Measurements from ENCODE around the gene STX11. TPM values are rescaled to one million over a fixed set of nuclear protein-coding genes. Genes with fewer than 3 reads are reported as not detected.

The STX11 gene
- total and polyA plus RNA-seq, 10 of the 15 experiments (the other 5 are each of a cell fraction or from before 2014, with no cell fraction given), result 0.66 to 38.1 (median 19.8) TPM

- TF ChIP-seq, protein P1, sequence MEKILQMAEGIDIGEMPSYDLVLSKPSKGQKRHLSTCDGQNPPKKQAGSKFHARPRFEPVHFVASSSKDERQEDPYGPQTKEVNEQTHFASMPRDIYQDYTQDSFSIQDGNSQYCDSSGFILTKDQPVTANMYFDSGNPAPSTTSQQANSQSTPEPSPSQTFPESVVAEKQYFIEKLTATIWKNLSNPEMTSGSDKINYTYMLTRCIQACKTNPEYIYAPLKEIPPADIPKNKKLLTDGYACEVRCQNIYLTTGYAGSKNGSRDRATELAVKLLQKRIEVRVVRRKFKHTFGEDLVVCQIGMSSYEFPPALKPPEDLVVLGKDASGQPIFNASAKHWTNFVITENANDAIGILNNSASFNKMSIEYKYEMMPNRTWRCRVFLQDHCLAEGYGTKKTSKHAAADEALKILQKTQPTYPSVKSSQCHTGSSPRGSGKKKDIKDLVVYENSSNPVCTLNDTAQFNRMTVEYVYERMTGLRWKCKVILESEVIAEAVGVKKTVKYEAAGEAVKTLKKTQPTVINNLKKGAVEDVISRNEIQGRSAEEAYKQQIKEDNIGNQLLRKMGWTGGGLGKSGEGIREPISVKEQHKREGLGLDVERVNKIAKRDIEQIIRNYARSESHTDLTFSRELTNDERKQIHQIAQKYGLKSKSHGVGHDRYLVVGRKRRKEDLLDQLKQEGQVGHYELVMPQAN (conservative IDR thresholded peaks at IDR 0.05), result no peak
- TF ChIP-seq TCF12 (IDR thresholded peaks at IDR 0.05; ENCODE audit: low read depth, low read length) (no peak), REST (IDR thresholded peaks at IDR 0.05; ENCODE audit: low read depth, low read length) (no peak), BACH1 (IDR thresholded peaks at IDR 0.05; ENCODE audit: borderline replicate concordance) (no peak), SPI1 (IDR thresholded peaks at IDR 0.05; ENCODE audit: borderline replicate concordance, insufficient read depth, low read depth, low read length) (peak; percentile 82; the same call in 1 of the 2 replicates)
These were observed 2.9 kb downstream of the STX11 start (continued) for GRCh38 chr6:144153260-144153659.

DNA sequence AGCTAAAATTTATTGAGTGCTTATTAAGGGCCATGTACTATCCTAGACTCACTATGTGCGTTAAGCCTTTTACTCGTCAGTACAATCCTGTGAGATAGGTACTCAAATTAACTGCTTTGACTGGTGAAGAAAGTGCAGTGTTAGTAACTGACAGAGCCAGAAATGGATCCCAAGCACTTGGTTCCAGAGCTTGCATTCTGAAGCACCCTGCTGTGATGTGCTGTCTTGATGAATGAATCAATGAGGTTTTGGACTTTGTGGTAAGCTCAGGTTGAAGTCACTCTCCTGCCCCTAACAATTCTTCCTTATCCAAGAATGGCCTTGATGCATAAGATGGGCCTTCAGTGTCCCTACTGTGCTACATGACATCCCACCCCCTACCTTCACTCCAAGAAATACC is 3.7 kb downstream of the STX11 start:
- BruUV-seq (replicated peaks), result no TSS peak
- ChIA-PET CTCF (interaction anchor here (0.9 to 3.5 kb wide), 8 partner anchors 10 to 65 kb away, joined by 3 to 17 read pairs (median 5); no protein-coding TSS in a partner anchor), RAD21 (ENCODE audit: unreplicated experiment) (interaction anchor here (0.9 to 1.8 kb wide), 5 partner anchors 11 to 79 kb away, joined by 3 to 5 read pairs (median 4); no protein-coding TSS in a partner anchor), POLR2A (interaction anchor here (0.7 to 2.5 kb wide), 7 partner anchors 9 to 88 kb away, joined by 3 to 13 read pairs (median 3); partner anchors contain the start of gene SF3B5), SMC1A (ENCODE audit: uncharacterized antibody, unreplicated experiment) (interaction anchor here (1.0 to 3.7 kb wide), 7 partner anchors 9 to 65 kb away, joined by 4 to 23 read pairs (median 6); no protein-coding TSS in a partner anchor)
- intact Hi-C loops (cut with micrococcal nuclease; ENCODE audit: unreplicated experiment) (loop anchor here (5.0 kb wide), 1 partner anchor 198 kb away; no protein-coding TSS in a partner anchor), in situ Hi-C loops (cut with MboI) (loop anchor here (5.0 kb wide), 1 partner anchor 63 kb away; no protein-coding TSS in a partner anchor)
- Histone ChIP-seq H2AFZ (ENCODE audit: control insufficient read depth, low read depth, low read length) (no peak overlapping the region), H3K27ac (ENCODE audit: control insufficient read depth, insufficient read depth) (peak overlapping the region; percentile 98), H3K36me3 (ENCODE audit: control insufficient read depth in 2 of 2, insufficient read depth in 2 of 2, low read length in 1 of 2) (peaks cover 3 to 11% of the 10 kb centered on the region in 2 experiments; a peak in 3 of 4 replicates), H3K4me2 (ENCODE audit: control insufficient read depth, insufficient read depth) (peak overlapping the region; percentile 74), H3K9ac (ENCODE audit: control insufficient read depth, insufficient read depth, low read length) (no peak overlapping the region; the same call in 1 of the 2 replicates), H4K20me1 (ENCODE audit: control insufficient read depth, insufficient read depth) (0 out of 2 replicates have a peak, but pooled peaks cover 3% of the 10 kb centered on the region), H3K79me2 (ENCODE audit: control insufficient read depth, insufficient read depth, low read length) (peaks cover 73% of the 10 kb centered on the region), H3K4me1 (ENCODE audit: control insufficient read depth, insufficient read depth, low read length) (peaks cover 36% of the 10 kb centered on the region), H3K4me3 (peak overlapping the region; percentile 74; the same call in 1 of the 2 replicates), H3K27me3 (replicated peaks in 1 of 2; ENCODE audit: control insufficient read depth in 2 of 2, insufficient read depth in 2 of 2, low read length in 1 of 2) (no peaks in the 10 kb centered on the region), H3K9me3 (replicated peaks; ENCODE audit: control insufficient read depth, insufficient read depth, low read length) (no peaks in the 10 kb centered on the region)
- FAIRE-seq (no peak), ATAC-seq (no peak), DNase-seq (ENCODE audit: low read depth, low spot score) (no peak)
- WGBS (ENCODE audit: insufficient coverage, insufficient replicate concordance, low lambda C conversion rate, missing lambda C conversion rate), result 89% methylated on average over 2 of the region's 2 CpGs
- TF ChIP-seq CTCF (IDR thresholded peaks at IDR 0.05 in 2 of 3, conservative IDR thresholded peaks at IDR 0.05 in 1 of 3; ENCODE audit: control insufficient read depth in 2 of 3, extremely low read depth in 1 of 3, insufficient read depth in 1 of 3, low read depth in 3 of 3, low read length in 3 of 3) (no peak), EP300 (IDR thresholded peaks at IDR 0.05; ENCODE audit: borderline replicate concordance in 1 of 2, control insufficient read depth in 1 of 2, low read depth in 2 of 2, low read length in 2 of 2) (no peak), MTA3 (IDR thresholded peaks at IDR 0.05; ENCODE audit: borderline replicate concordance, low read length) (no peak), MYB (IDR thresholded peaks at IDR 0.05; ENCODE audit: borderline replicate concordance, low read depth, low read length) (no peak), IKZF2 (IDR thresholded peaks at IDR 0.05) (no peak)

Measured in GM12878 (cell line).